Peyer's patch (tissue), 4 donors: Measurements from ENCODE around the gene DNAJA4. TPM values are rescaled to one million over a fixed set of nuclear protein-coding genes. Genes with fewer than 3 reads are reported as not detected.

Experiments used
- DNase-seq, 3 donors: peaks; one replicate each; pipeline ENCODE4 v3.0.0-alpha.2; 2017 to 2019
- H3K27ac ChIP-seq, 4 donors: fragments of 200-600 bp; sonication (generic); one replicate each; pipeline ENCODE4 v1.5.1; 2016 to 2019
- H3K27me3 ChIP-seq, 2 donors: fragments of 200-600 bp; sonication (generic); one replicate each; pipeline ENCODE4 v1.5.1; 2019
- H3K36me3 ChIP-seq, 3 donors: fragments of 200-600 bp; sonication (generic); one replicate each; pipeline ENCODE4 v1.5.1; 2016 to 2019
- H3K4me1 ChIP-seq, 4 donors: fragments of 200-600 bp; sonication (generic); one replicate each; pipeline ENCODE4 v1.5.1; 2016 to 2019
- H3K4me3 ChIP-seq, 4 donors: fragments of 200-600 bp; sonication (generic); 1 replicate in 3 of 4; 2 replicates in 1 of 4; pipeline ENCODE4 v1.5.1; 2016 to 2019; ENCODE audit warnings: mild to moderate bottlenecking in 1 of 4
- H3K9me3 ChIP-seq, 4 donors: fragments of 200-600 bp; sonication (generic); one replicate each; pipeline ENCODE4 v1.5.1; 2016 to 2019; ENCODE audit warnings: mild to moderate bottlenecking in 1 of 4
- POLR2A ChIP-seq, 2 donors: fragments of 450-650 bp; IDR thresholded peaks; one replicate each; pipeline ENCODE4 v1.5.1; 2017; ENCODE audit warnings: antibody characterized with exemption in 2 of 2, mild to moderate bottlenecking in 2 of 2, moderate library complexity in 2 of 2
- total RNA-seq, 4 donors: library from RNA; depleted of rRNA; stranded (reverse); fragments of >200 nt; gene quantifications; one replicate each; pipeline ENCODE4 v1.1.0, GENCODE V29; 2016
- TF ChIP-seq, protein P1 (sequence below), 6 experiments: fragments of 450-650 bp in 4 of 6; fragments of 200-600 bp in 2 of 6; sonication (generic) in 1 of 6; IDR thresholded peaks; one replicate each; pipeline ENCODE4 v1.5.1; 2017 to 2019; ENCODE audit warnings: antibody characterized with exemption in 6 of 6, mild to moderate bottlenecking in 3 of 6, moderate library complexity in 1 of 6

DNAJA4 gene
- total RNA-seq, 4 donors from 2014 or later = 25.6 to 48.9 (median 33.5) TPM

DNA sequence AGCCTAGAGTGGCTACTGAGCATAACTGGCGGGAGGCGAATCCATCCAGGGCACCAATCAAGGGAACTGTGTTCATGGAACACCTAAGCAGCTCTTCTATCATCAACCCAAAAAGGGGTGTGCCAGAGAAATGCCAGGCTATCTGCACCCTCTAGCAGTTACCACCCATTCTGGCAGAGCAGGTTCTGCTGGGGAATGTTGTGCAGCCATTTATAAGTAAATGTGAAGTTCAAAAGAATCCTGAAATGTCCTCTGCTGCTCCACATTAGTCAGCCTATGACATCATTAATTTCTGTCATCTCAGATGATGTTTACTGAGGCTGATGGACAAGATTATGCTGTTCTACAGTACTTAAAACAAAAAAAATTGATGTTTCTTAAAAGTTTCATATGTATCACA, 27.3 kb downstream of the DNAJA4 start:
- DNase-seq = no peak
- Histone ChIP-seq H3K4me3 (no peak overlapping the region), H3K27ac (no peak overlapping the region), H3K9me3 (no peaks in the 10 kb centered on the region), H3K36me3 (peaks cover 0 to 39% (median 0%) of the 10 kb centered on the region in 3 donors), H3K4me1 (no peaks in the 10 kb centered on the region), H3K27me3 (no peaks in the 10 kb centered on the region)
- TF ChIP-seq, protein P1, sequence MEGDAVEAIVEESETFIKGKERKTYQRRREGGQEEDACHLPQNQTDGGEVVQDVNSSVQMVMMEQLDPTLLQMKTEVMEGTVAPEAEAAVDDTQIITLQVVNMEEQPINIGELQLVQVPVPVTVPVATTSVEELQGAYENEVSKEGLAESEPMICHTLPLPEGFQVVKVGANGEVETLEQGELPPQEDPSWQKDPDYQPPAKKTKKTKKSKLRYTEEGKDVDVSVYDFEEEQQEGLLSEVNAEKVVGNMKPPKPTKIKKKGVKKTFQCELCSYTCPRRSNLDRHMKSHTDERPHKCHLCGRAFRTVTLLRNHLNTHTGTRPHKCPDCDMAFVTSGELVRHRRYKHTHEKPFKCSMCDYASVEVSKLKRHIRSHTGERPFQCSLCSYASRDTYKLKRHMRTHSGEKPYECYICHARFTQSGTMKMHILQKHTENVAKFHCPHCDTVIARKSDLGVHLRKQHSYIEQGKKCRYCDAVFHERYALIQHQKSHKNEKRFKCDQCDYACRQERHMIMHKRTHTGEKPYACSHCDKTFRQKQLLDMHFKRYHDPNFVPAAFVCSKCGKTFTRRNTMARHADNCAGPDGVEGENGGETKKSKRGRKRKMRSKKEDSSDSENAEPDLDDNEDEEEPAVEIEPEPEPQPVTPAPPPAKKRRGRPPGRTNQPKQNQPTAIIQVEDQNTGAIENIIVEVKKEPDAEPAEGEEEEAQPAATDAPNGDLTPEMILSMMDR (IDR thresholded peaks at IDR 0.05) = no peak
- no peak for TF ChIP-seq POLR2A (IDR thresholded peaks at IDR 0.05)

DNA sequence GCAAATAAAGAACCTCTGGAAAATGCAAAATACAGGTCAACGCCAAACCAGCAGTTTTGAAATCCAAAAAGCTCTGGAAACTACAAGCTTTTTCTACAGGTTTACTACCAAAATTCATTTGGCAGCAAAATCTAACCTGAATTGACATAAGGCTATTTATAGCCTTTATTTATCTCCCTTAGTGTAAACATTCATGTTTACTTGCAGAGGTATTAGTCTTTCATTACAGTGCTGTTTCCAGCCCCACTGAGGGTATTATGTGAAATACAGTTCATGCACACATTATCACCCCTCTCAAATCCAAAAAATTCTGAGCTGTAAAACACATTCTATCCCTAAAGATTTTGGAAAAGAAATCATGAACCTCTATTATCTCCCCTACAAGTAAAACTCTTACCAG, 27.9 kb downstream of the DNAJA4 start:
- TF ChIP-seq POLR2A (IDR thresholded peaks at IDR 0.05) = no peak
- TF ChIP-seq, protein P1 (IDR thresholded peaks at IDR 0.05) = no peak
- no peak for DNase-seq
- Histone ChIP-seq H3K9me3 (no peaks in the 10 kb centered on the region), H3K36me3 (peaks cover 0 to 35% (median 0%) of the 10 kb centered on the region in 3 donors), H3K4me1 (no peaks in the 10 kb centered on the region), H3K4me3 (no peak overlapping the region), H3K27me3 (no peaks in the 10 kb centered on the region), H3K27ac (no peak overlapping the region)

DNA sequence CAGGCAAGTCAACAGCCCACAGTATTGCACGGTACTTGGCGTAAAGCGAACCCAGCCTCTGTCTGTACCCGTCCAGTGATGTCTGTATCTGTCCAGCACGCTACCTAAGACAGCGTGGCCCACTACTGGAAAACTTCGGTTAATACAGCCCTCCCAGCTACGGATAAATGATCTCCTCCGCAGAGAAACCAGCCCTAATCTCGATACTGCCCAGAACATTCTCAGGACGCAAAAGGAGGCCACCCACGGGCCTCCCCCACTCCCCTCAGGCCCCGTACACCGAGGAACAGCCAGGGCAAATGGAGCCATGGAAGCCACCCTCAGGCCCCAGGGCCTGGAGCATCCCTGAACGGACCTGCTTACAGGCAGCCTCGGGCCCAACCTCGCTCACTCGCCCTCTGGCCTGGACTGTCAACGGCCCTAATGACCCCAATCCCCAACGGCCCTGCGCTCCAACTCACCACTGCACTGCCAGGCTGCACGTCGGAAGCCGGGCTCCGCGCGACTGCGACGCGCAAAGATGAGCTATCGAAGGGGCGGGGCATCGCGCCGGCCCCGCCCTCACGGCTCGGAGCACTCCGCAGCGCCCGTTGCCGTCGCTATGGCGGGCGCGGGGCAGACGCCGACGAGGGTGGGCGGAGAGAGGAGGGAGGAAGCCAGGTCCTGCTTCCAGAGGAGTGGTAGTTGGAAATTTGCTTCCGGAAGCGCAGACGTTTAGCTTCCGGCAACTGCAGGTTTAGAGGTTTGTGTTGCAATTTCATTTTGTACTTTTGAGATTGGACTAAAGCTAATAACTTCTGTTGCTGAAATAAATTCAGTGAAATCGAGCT, 35.0 kb downstream of the DNAJA4 start, which contains the start of gene SKIC8:
SKIC8 (minus strand) TSS at position 509 of the 830 bp plus-strand sequence. CDS start 3,923 bp downstream, outside the sequence.
- no peaks in the 10 kb centered on the region for H3K9me3 ChIP-seq
- H3K4me3 ChIP-seq = peak within 1 kb of the TSS; percentile 68 to 93 (median 80)

DNA sequence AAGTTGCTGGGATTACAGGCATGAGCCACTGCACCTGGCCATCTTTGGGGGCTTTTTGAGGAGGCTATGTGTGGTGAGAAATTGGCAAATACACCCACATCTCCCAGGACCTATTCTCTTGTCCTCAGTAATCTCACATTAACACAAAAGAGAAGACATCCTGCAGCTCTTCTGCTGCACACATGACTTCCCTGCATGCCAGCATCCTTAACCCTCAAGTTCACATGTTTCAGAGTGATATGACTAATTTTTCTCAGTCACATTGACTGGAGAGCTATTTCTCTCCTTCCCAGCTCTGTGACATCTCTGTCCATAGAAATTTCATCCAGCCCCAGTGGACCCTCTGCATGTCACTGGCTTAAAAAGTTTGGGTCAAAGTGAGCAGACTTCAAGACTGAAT, 37.0 kb downstream of the DNAJA4 start:
- no peak overlapping the region for H3K4me3 ChIP-seq
- peaks cover 0 to 4% of the 10 kb centered on the region in 2 donors for H3K27me3 ChIP-seq
- no peak for DNase-seq
- H3K9me3 ChIP-seq = no peaks in the 10 kb centered on the region
- peaks cover 0 to 6% (median 3%) of the 10 kb centered on the region in 4 donors for H3K4me1 ChIP-seq
- TF ChIP-seq POLR2A (IDR thresholded peaks at IDR 0.05) = no peak
- TF ChIP-seq, protein P1 (IDR thresholded peaks at IDR 0.05) = no peak
- no peaks in the 10 kb centered on the region for H3K36me3 ChIP-seq
- no peak overlapping the region for H3K27ac ChIP-seq

More for the DNA sequence above, 35.0 kb downstream of the DNAJA4 start, which contains the start of gene SKIC8:
- peak; percentile 64 to 72 for TF ChIP-seq POLR2A (IDR thresholded peaks at IDR 0.05)
- TF ChIP-seq, protein P1 (IDR thresholded peaks at IDR 0.05) = no peak
- DNase-seq = peak; percentile 83 to 96 (median 95)
- Histone ChIP-seq H3K27ac (peak within 1 kb of the TSS; percentile 39 to 82 (median 67)), H3K27me3 (peaks cover 0 to 2% of the 10 kb centered on the region in 2 donors), H3K4me1 (peaks cover 0 to 6% (median 3%) of the 10 kb centered on the region in 4 donors), H3K36me3 (peaks cover 0 to 3% (median 0%) of the 10 kb centered on the region in 3 donors)

DNA sequence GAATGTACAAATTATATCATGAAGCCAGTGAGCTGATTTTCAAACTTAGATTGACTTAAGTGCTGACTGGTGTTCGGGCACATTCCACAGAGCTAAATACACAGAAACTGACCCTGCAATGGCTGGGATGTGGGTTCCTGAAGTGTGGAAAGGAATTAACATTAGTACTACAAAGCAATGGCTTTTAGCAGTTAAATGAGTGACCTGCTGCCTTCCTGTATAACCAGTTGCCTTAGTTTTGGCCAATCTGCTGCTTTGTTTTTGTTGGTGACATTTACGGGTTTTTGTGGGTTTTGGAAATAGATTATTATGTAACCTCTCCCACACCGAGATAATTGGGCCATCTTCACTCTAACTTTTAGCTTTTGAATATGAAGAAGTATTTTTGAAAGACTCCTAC, 37.5 kb downstream of the DNAJA4 start:
- H3K27me3 ChIP-seq = peaks cover 0 to 4% of the 10 kb centered on the region in 2 donors
- no peak for DNase-seq
- no peaks in the 10 kb centered on the region for H3K36me3 ChIP-seq
- TF ChIP-seq, protein P1 (IDR thresholded peaks at IDR 0.05) = no peak
- TF ChIP-seq POLR2A (IDR thresholded peaks at IDR 0.05) = no peak
- H3K9me3 ChIP-seq = no peaks in the 10 kb centered on the region
- H3K4me1 ChIP-seq = peaks cover 0 to 6% (median 3%) of the 10 kb centered on the region in 4 donors
- H3K27ac ChIP-seq = no peak overlapping the region
- H3K4me3 ChIP-seq = no peak overlapping the region
